GM21367 (cell line): Measurements from ENCODE around the gene CYP2D6.
"Not testable (repeated sequence)": the region's sequence is repeated elsewhere in the genome, so short reads cannot be mapped to it uniquely, and the experiment has no call there.

Experiments used
- ATAC-seq: cut with Tn5 transposase; IDR thresholded peaks from one replicate; pipeline ENCODE4 v1.9.1; 2021; ENCODE audit not compliant: unreplicated experiment

The CYP2D6 gene

DNA sequence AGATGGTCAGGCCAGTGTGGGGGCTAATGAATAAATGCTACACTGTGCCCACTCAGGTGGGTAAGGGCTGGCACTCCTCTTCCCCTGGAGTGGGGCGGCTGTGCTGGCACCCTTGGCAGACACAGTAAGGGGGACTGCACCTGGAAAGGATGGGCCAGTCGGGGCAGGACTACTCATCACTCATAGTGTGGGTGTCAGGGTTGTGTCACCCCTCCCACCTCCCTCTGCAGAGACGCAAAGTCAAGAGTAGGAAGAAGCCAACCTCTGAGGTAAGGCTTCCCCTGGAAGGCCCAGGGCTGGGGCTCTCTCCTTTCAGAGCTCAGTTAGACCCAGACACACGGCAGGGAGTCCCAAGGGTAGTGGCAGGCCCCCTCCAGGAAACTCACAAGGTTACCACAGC lies 5.1 kb upstream of the CYP2D6 start:
- not testable (repeated sequence) for ATAC-seq

DNA sequence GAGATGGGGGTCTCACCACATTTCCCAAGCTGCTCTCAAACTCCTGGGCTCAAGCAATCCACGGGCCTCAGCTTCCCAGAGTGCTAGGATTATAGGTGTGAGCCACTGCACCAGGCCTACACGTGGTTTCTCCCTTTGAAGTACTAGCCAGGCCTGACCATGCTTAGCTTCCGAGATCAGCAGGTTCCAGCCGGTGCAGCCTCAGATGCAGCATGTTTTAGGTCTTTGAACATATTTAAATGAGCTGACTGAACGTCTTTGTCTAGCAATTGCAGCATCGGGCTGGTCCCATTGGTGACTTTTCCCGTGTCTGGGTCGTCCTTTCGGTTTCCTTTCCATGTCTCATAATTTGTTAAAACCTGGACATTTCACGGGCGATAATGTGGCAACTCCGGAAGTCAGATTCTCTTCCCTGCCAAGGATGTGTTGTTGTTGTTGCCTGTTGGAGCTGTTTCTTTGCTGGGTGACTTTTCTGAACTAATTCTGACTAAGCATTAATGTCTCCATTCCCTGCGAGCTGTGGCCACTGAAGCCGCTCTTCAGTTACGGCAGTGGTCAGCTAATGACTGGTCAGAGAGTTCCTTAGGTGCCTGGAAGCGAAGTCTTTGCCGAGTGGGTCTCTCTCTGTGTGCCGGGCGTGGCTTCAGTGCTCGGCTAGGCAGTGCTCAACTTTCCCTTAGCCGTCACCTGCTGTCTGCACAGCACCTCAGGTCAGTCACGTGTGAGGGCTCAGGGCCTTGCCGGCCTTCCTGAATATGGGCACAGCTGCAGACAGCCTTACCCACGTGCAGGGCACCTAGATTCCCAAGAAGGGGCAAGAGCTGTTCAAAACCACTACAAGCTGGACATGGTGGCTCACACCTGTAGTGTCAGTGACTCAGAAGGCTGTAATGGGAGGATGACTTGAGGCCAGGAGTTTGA lies 3.8 kb upstream of the CYP2D6 start:
- ATAC-seq, result no peak

DNA sequence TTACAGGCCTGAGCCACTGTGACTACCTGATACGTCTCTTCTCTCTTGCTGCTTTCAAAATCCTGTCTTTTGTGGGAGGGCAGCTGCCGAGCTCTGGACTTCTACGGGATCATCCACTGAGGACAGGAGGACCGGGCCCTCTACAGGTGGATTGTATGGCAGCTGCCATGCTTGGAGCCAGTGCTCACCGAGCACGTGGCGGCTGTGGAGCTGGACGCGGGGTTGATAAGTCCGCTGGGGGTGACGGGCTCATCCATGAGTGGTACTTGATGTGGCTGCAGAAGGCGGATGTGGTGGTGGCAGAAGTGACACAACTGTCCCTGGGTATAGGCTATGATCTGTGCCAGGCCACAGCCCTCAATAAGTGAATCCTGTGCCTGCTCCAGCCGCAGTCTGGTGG lies 1.8 kb upstream of the CYP2D6 start:
- ATAC-seq, result no peak

DNA sequence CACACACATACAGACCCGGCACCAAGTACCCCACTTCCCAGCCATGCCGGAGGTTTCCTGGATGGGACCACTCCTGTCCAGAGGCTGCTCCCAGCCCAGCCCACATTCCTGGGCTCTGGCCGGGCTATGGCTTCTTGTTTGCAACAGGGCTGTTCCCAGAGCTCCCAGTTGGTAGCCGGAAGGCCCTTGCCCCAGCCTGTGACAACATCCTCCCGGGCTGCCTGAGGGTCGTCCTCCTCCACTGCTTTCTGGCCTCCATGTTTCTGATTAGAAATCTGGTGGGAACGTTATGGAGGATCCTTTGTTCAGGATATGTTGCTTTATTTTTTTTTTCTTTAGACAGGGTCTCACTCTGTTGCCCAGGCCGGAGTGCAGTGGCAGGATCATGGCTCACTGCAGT lies 952 bp upstream of the CYP2D6 start:
- no peak for ATAC-seq

DNA sequence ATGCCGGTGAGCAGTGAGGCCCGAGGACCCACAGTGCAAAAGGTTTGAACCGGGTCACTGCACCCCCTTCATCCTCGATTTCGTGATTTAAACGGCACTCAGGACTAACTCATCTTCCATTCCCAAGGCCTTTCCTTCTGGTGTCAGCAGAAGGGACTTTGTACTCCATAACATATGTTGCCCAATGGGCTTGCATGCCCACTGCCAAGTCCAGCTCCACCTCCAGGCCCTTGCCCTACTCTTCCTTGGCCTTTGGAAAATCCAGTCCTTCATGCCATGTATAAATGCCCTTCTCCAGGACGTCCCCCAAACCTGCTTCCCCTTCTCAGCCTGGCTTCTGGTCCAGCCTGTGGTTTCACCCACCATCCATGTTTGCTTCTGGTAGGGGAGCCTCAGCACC lies 428 bp downstream of the CYP2D6 start:
- not testable (repeated sequence) for ATAC-seq

DNA sequence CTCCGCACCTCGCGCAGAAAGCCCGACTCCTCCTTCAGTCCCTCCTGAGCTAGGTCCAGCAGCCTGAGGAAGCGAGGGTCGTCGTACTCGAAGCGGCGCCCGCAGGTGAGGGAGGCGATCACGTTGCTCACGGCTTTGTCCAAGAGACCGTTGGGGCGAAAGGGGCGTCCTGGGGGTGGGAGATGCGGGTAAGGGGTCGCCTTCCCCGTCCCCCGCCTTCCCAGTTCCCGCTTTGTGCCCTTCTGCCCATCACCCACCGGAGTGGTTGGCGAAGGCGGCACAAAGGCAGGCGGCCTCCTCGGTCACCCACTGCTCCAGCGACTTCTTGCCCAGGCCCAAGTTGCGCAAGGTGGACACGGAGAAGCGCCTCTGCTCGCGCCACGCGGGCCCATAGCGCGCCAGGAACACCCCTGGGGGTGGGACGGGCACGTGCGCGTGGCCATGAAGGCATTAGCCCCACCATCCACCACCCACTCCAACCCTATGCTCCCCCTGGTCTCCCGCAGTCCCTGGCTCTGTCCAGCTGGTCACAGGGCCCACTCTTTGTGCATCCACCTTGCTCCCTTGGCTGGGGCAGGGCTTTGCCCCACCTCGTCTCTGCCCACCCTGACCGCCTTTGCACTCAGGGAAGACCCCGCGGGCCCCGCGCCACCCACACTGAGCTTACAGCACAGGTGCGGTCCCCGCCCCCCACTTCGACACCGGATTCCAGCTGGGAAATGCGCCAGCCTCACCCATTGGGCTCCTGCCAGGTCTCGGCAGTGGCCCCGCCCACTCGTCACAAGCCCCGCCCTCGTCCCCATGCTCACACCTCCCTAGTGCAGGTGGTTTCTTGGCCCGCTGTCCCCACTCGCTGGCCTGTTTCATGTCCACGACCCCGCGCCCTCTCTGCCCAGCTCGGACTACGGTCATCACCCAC lies 1.6 kb downstream of the CYP2D6 start:
- ATAC-seq, result not testable (repeated sequence)

- ATAC-seq, result not testable (repeated sequence)
Measured at GRCh38 chr22:42128007-42128406, 2.6 kb downstream of the CYP2D6 start.

GRCh38 chr22:42127606-42128005 lies 3.0 kb downstream of the CYP2D6 start:
- ATAC-seq, result no peak

- ATAC-seq, result not testable (repeated sequence)
Measured at GRCh38 chr22:42123529-42123928, 7.1 kb downstream of the CYP2D6 start.

- ATAC-seq, result not testable (repeated sequence)
Measured at GRCh38 chr22:42120231-42121021, 10.2 kb downstream of the CYP2D6 start.

- ATAC-seq, result no peak
Measured at GRCh38 chr22:42116848-42117424, 13.7 kb downstream of the CYP2D6 start.

DNA sequence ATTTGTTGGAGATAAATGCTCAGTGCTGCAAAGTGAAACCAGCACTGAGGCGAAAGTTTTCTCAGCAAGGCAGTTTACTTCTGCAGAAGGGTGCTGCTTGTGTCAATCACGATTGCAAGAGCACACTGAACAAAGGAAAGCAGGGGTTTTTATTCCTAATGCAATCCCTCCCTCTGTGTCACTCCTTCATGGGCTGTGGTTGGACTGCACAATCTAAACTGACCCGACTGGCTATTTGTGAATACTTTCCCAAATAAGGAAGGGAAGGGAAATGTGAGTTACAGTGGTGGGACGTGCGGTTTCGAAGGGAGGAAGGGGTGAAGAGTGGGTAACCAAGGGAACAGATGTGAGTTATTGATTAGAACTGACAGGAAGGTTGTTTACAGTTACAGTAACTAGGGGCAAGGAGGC lies 15.2 kb downstream of the CYP2D6 start:
- not testable (repeated sequence) for ATAC-seq

DNA sequence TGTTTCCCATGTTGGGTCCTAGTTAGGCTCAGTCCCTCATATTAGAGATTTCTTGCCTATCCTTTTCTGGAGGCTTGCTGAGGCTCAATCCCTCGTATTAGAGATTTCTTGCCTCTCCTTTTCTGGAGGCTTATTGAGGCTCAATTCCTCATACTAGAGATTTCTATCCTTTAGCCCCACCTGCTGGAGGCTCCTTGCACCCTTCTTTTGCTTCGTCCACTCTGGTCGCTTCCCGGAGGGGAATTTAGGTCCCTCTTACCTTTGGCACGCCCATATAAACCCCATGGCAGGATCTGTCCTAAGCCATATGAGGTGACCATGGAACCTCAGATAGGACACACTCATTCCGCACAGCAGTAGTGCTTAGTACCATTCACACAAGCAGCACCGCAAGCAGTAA lies 15.9 kb downstream of the CYP2D6 start:
- ATAC-seq, result no peak

- ATAC-seq, result not testable (repeated sequence)
Measured at GRCh38 chr22:42112793-42113192, 17.8 kb downstream of the CYP2D6 start.

GRCh38 chr22:42111798-42112197 lies 18.8 kb downstream of the CYP2D6 start:
- no peak for ATAC-seq

GRCh38 chr22:42108848-42109247 lies 21.8 kb downstream of the CYP2D6 start:
- ATAC-seq, result no peak

- not testable (repeated sequence) for ATAC-seq
Measured at GRCh38 chr22:42104332-42104860, 26.2 kb downstream of the CYP2D6 start.

- ATAC-seq, result no peak
Measured at GRCh38 chr22:42101199-42101598, 29.4 kb downstream of the CYP2D6 start.

DNA sequence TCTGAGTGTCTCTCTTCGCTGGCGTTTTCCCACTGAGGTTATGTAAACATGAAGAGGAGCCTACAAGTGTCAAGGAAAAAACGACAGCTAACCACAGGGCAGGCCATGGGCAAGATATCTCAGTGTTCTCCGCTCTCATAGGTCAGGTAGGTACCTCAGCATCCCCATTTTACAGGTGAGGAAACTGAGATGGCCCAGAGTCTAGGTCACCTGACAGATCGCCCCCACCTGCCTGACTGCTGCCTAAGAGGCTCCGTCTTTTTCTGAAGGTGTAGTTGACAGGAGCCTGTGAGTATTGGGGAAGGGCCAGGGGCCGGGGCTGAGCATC lies 39.2 kb downstream of the CYP2D6 start:
- ATAC-seq, result no peak
